Right kidney (tissue), 1 donor: Measurements from ENCODE around the gene FGD1.

Experiments
- DNase-seq: peaks from one replicate; pipeline ENCODE4 v3.0.0-alpha.2; 2016

Gene FGD1

GRCh38 chrX:54411732-54412131 lies 84.3 kb downstream of the FGD1 start:
- DNase-seq: no peak

GRCh38 chrX:54407266-54407665 lies 88.8 kb downstream of the FGD1 start:
- no peak for DNase-seq

- no peak for DNase-seq
Observed at GRCh38 chrX:54397113-54397512, 98.9 kb downstream of the FGD1 start.
